Measurements from ENCODE around the gene MRFAP1L1.
"Not testable (repeated sequence)": the region's sequence is repeated elsewhere in the genome, so short reads cannot be mapped to it uniquely, and the experiment has no call there.

DNA sequence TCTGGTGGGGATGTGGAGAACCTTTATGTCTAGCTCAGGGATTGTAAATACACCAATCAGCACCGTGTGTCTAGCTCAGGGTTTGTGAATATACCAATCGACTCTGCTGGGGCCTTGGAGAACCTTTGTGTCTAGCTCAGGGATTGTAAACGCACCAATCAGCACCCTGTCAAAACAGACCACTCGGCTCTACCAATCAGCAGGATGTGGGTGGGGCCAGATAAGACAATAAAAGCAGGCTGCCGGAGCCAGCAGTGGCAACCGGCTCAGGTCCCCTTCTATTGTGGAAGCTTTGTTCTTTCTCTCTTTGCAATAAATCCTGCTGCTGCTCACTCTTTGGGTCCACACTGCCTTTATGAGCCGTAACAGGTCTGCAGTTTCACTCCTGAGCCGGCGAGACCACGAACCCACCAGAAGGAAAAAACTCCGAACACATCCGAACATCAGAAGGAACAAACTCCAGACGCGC is 36.4 kb downstream of the MRFAP1L1 start:
- TF ChIP-seq, protein P1, sequence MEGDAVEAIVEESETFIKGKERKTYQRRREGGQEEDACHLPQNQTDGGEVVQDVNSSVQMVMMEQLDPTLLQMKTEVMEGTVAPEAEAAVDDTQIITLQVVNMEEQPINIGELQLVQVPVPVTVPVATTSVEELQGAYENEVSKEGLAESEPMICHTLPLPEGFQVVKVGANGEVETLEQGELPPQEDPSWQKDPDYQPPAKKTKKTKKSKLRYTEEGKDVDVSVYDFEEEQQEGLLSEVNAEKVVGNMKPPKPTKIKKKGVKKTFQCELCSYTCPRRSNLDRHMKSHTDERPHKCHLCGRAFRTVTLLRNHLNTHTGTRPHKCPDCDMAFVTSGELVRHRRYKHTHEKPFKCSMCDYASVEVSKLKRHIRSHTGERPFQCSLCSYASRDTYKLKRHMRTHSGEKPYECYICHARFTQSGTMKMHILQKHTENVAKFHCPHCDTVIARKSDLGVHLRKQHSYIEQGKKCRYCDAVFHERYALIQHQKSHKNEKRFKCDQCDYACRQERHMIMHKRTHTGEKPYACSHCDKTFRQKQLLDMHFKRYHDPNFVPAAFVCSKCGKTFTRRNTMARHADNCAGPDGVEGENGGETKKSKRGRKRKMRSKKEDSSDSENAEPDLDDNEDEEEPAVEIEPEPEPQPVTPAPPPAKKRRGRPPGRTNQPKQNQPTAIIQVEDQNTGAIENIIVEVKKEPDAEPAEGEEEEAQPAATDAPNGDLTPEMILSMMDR (IDR thresholded peaks at IDR 0.05; ENCODE audit: borderline replicate concordance, extremely low read depth, low read length, poor library complexity, severe bottlenecking): not testable (repeated sequence)
- not testable (repeated sequence) for TF ChIP-seq EZH2 (IDR thresholded peaks at IDR 0.05; ENCODE audit: borderline replicate concordance, low read depth, low read length, severe bottlenecking)
